GM23248 (cell line): ENCODE data around the gene RCAN2. TPM values are rescaled to one million over a fixed set of nuclear protein-coding genes. Genes with fewer than 3 reads are reported as not detected.

ENCODE experiments used
- DNase-seq: peaks from one replicate; pipeline ENCODE4 v3.0.0-alpha.2; 2015
- H2AFZ ChIP-seq: fragments of 200-600 bp; sonication (generic); 2 replicates; pipeline ENCODE4 v1.6.1; 2016; ENCODE audit warnings: antibody characterized with exemption
- H3F3A ChIP-seq: fragments of 200-600 bp; sonication (generic); 2 replicates; pipeline ENCODE4 v1.6.1; 2016; ENCODE audit warnings: mild to moderate bottlenecking, antibody characterized with exemption, mixed run types; ENCODE audit not compliant: insufficient read depth
- H3K27ac ChIP-seq: fragments of 200-600 bp; sonication (generic); 2 replicates; pipeline ENCODE4 v1.5.1; 2016; ENCODE audit warnings: mild to moderate bottlenecking
- H3K27me3 ChIP-seq: fragments of 200-600 bp; sonication (generic); replicated peaks from 2 replicates; pipeline ENCODE4 v1.6.1; 2016; ENCODE audit warnings: mild to moderate bottlenecking; ENCODE audit not compliant: insufficient read depth
- H3K36me3 ChIP-seq: fragments of 200-600 bp; sonication (generic); 2 replicates; pipeline ENCODE4 v1.6.1; 2016; ENCODE audit warnings: low read depth, mild to moderate bottlenecking
- H3K4me1 ChIP-seq: fragments of 200-600 bp; sonication (generic); 2 replicates; pipeline ENCODE4 v1.6.1; 2016; ENCODE audit warnings: mild to moderate bottlenecking; ENCODE audit not compliant: insufficient read depth
- H3K4me2 ChIP-seq: fragments of 200-600 bp; sonication (generic); one replicate; pipeline ENCODE4 v1.6.1; 2016; ENCODE audit warnings: mild to moderate bottlenecking; ENCODE audit not compliant: unreplicated experiment
- H3K4me3 ChIP-seq: fragments of 200-600 bp; sonication (generic); 2 replicates; pipeline ENCODE4 v1.5.1; 2016; ENCODE audit warnings: mild to moderate bottlenecking
- H3K79me2 ChIP-seq: fragments of 200-600 bp; sonication (generic); 2 replicates; pipeline ENCODE4 v1.6.1; 2016; ENCODE audit warnings: mild to moderate bottlenecking; ENCODE audit not compliant: insufficient read depth
- H3K9ac ChIP-seq: fragments of 200-600 bp; sonication (generic); 2 replicates; pipeline ENCODE4 v1.6.1; 2016; ENCODE audit warnings: mild to moderate bottlenecking
- H3K9me2 ChIP-seq: fragments of 200-600 bp; sonication (generic); 2 replicates; pipeline ENCODE4 v1.6.1; 2016; ENCODE audit warnings: mixed run types, mild to moderate bottlenecking, moderate library complexity; ENCODE audit not compliant: insufficient read depth
- H3K9me3 ChIP-seq: fragments of 200-600 bp; sonication (generic); one replicate; pipeline ENCODE4 v1.6.1; 2017; ENCODE audit warnings: low read depth
- H4K20me1 ChIP-seq: fragments of 200-600 bp; sonication (generic); 2 replicates; pipeline ENCODE4 v1.6.0; 2016; ENCODE audit not compliant: insufficient read depth
- EZH2 ChIP-seq: fragments of 200-600 bp; sonication (generic); IDR thresholded peaks from 2 replicates; pipeline ENCODE4 v1.6.1; 2018; ENCODE audit warnings: antibody characterized with exemption, mild to moderate bottlenecking; ENCODE audit not compliant: insufficient read depth, poor library complexity, severe bottlenecking
- EZH2phosphoT487 ChIP-seq: fragments of 200-600 bp; sonication (generic); IDR thresholded peaks from 2 replicates; pipeline ENCODE4 v1.6.1; 2018; ENCODE audit warnings: antibody characterized with exemption, moderate library complexity, mild to moderate bottlenecking, low read depth; ENCODE audit not compliant: insufficient read depth
- WGBS, 2 experiments: methylation state at CpG; one replicate each; pipeline ENCODE4 v1.1.6; 2015 to 2017; ENCODE audit warnings: low lambda C conversion rate in 2 of 2, low coverage in 1 of 2; ENCODE audit errors: missing lambda C conversion rate in 2 of 2; 5-methylcytosine and 5-hydroxymethylcytosine counted together
- in situ Hi-C: fragments of 300-500 bp; cut with MboI; formaldehyde crosslinking; loops from 2 replicates; pipeline ENCODE4 v1.15.0; 2020
- polyA plus RNA-seq: library from polyadenylated mRNA; unstranded; fragments of >200 nt; fragmentation: Nextera tagmentation; extraction: Ambion mirVana; gene quantifications from 2 replicates; pipeline ENCODE4 v1.2.1, GENCODE V29; 2016
- total RNA-seq: library from RNA; depleted of rRNA; stranded (reverse); fragments of >200 nt; shearing (Covaris generic); gene quantifications from 2 replicates; pipeline ENCODE4 v1.2.3, GENCODE V29; 2014

RCAN2 gene
- total and polyA plus RNA-seq, 2 experiments from 2014 or later: 6.5 to 8.8 TPM

GRCh38 chr6:46211917-46212316, 279.3 kb downstream of the RCAN2 start:
- Histone ChIP-seq H3K9me2 (no peaks in the 10 kb centered on the region), H3K9ac (no peak overlapping the region), H3K27ac (no peak overlapping the region), H3K4me3 (no peak overlapping the region), H3K4me1 (no peaks in the 10 kb centered on the region), H3K36me3 (no peaks in the 10 kb centered on the region), H3K79me2 (no peaks in the 10 kb centered on the region), H2AFZ (no peak overlapping the region), H3K9me3 (no peaks in the 10 kb centered on the region), H3K27me3 (no peaks in the 10 kb centered on the region), H3F3A (no peaks in the 10 kb centered on the region), H4K20me1 (no peaks in the 10 kb centered on the region), H3K4me2 (no peak overlapping the region)
- in situ Hi-C loops: loop anchor here (25.0 kb wide), 1 partner anchor 400 kb away; no protein-coding TSS in a partner anchor
- 79 to 88% methylated on average over 1 of the region's 1 CpG for WGBS, 2 experiments
- no peak for DNase-seq
- TF ChIP-seq EZH2phosphoT487 (no peak), EZH2 (no peak)

GRCh38 chr6:46210294-46210693, 281.0 kb downstream of the RCAN2 start:
- in situ Hi-C loops: loop anchor here (25.0 kb wide), 1 partner anchor 402 kb away; no protein-coding TSS in a partner anchor
- no peak for DNase-seq
- 74 to 80% methylated on average over 5 of the region's 5 CpGs for WGBS, 2 experiments
- Histone ChIP-seq H3K27me3 (no peaks in the 10 kb centered on the region), H4K20me1 (no peaks in the 10 kb centered on the region), H3F3A (no peaks in the 10 kb centered on the region), H3K36me3 (no peaks in the 10 kb centered on the region), H3K9me2 (no peaks in the 10 kb centered on the region), H3K9me3 (no peaks in the 10 kb centered on the region), H3K4me2 (no peak overlapping the region), H3K79me2 (no peaks in the 10 kb centered on the region), H2AFZ (no peak overlapping the region), H3K4me3 (no peak overlapping the region), H3K9ac (no peak overlapping the region), H3K4me1 (no peaks in the 10 kb centered on the region), H3K27ac (no peak overlapping the region)
- TF ChIP-seq EZH2: no peak
- no peak for TF ChIP-seq EZH2phosphoT487

GRCh38 chr6:46208303-46208702, 282.9 kb downstream of the RCAN2 start:
- Histone ChIP-seq H3K4me3 (no peak overlapping the region), H3K36me3 (no peaks in the 10 kb centered on the region), H3K9ac (no peak overlapping the region), H3F3A (no peaks in the 10 kb centered on the region), H3K27me3 (no peaks in the 10 kb centered on the region), H3K4me2 (no peak overlapping the region), H3K9me2 (no peaks in the 10 kb centered on the region), H3K27ac (no peak overlapping the region), H3K79me2 (no peaks in the 10 kb centered on the region), H3K4me1 (no peaks in the 10 kb centered on the region), H2AFZ (no peak overlapping the region), H4K20me1 (no peaks in the 10 kb centered on the region), H3K9me3 (no peaks in the 10 kb centered on the region)
- in situ Hi-C loops: loop anchor here (25.0 kb wide), 1 partner anchor 404 kb away; no protein-coding TSS in a partner anchor
- TF ChIP-seq EZH2: no peak
- no peak for TF ChIP-seq EZH2phosphoT487
- DNase-seq: no peak

- H3K9ac ChIP-seq: no peak overlapping the region
- no peak for DNase-seq
- no peaks in the 10 kb centered on the region for H3K9me2 ChIP-seq
- no peak overlapping the region for H3K27ac ChIP-seq
- H3K4me1 ChIP-seq: no peaks in the 10 kb centered on the region
- no peaks in the 10 kb centered on the region for H3K36me3 ChIP-seq
- H3K9me3 ChIP-seq: no peaks in the 10 kb centered on the region
- no peak overlapping the region for H2AFZ ChIP-seq
- H4K20me1 ChIP-seq: no peaks in the 10 kb centered on the region
- no peaks in the 10 kb centered on the region for H3K27me3 ChIP-seq
- no peak overlapping the region for H3K4me3 ChIP-seq
- H3F3A ChIP-seq: no peaks in the 10 kb centered on the region
- no peak for TF ChIP-seq EZH2
- TF ChIP-seq EZH2phosphoT487: no peak
- no peak overlapping the region for H3K4me2 ChIP-seq
- no peaks in the 10 kb centered on the region for H3K79me2 ChIP-seq
- in situ Hi-C loops: loop anchor here (25.0 kb wide), 1 partner anchor 405 kb away; no protein-coding TSS in a partner anchor
- 51 to 61% methylated on average over 3 of the region's 3 CpGs for WGBS, 2 experiments
Measured at GRCh38 chr6:46207174-46207573, 284.1 kb downstream of the RCAN2 start.
